ENCODE results near the gene PIGR.

The PIGR gene

GRCh38 chr1:206916000-206916709 lies 30.1 kb downstream of the PIGR start:
- H3K27me3 ChIP-seq (ENCODE audit: insufficient read depth, low read length, poor library complexity): no peaks in the 10 kb centered on the region

GRCh38 chr1:206915030-206915735 lies 31.1 kb downstream of the PIGR start:
- Histone ChIP-seq H3K4me2 (ENCODE audit: insufficient read depth, low read length) (no peak overlapping the region), H3K79me2 (ENCODE audit: insufficient read depth, low read length) (peaks cover 26% of the 10 kb centered on the region), H3K4me1 (ENCODE audit: insufficient read depth, low read length) (peaks cover 34% of the 10 kb centered on the region), H3K27me3 (ENCODE audit: insufficient read depth, low read length, poor library complexity) (no peaks in the 10 kb centered on the region), H3K9ac (ENCODE audit: low read depth, low read length) (no peak overlapping the region), H3K36me3 (ENCODE audit: insufficient read depth, low read length) (peaks cover 34% of the 10 kb centered on the region), H3K4me3 (ENCODE audit: low read depth in 1 of 2, low read length in 2 of 2) (no peak overlapping the region), H4K20me1 (ENCODE audit: insufficient read depth, low read length) (no peaks in the 10 kb centered on the region), H2AFZ (ENCODE audit: low read depth, low read length) (no peak overlapping the region), H3K27ac (ENCODE audit: low read length) (no peak overlapping the region), H3K9me3 (ENCODE audit: insufficient read depth, low read length, severe bottlenecking) (no peaks in the 10 kb centered on the region)
- ATAC-seq (ENCODE audit: insufficient read depth, low read depth) (no peak), DNase-seq (no peak)
- TF ChIP-seq CTCF (IDR thresholded peaks at IDR 0.05; ENCODE audit: borderline replicate concordance, extremely low read depth, low read length, poor library complexity, severe bottlenecking) (no peak), EZH2 (IDR thresholded peaks at IDR 0.05; ENCODE audit: borderline replicate concordance, low read depth, low read length, severe bottlenecking) (no peak)

More at GRCh38 chr1:206916000-206916709, 30.1 kb downstream of the PIGR start:
- no peak overlapping the region for H2AFZ ChIP-seq (ENCODE audit: low read depth, low read length)
- peaks cover 44% of the 10 kb centered on the region for H3K4me1 ChIP-seq (ENCODE audit: insufficient read depth, low read length)
- H3K9me3 ChIP-seq (ENCODE audit: insufficient read depth, low read length, severe bottlenecking): no peaks in the 10 kb centered on the region
- DNase-seq (no peak), ATAC-seq (ENCODE audit: insufficient read depth, low read depth) (no peak)
- no peak overlapping the region; the same call in 1 of the 2 replicates for H3K4me2 ChIP-seq (ENCODE audit: insufficient read depth, low read length)
- H3K36me3 ChIP-seq (ENCODE audit: insufficient read depth, low read length): peaks cover 28% of the 10 kb centered on the region
- peak overlapping the region; percentile 42 for H3K27ac ChIP-seq (ENCODE audit: low read length)
- H3K4me3 ChIP-seq (ENCODE audit: low read depth in 1 of 2, low read length in 2 of 2): no peak overlapping the region
- peaks cover 36% of the 10 kb centered on the region for H3K79me2 ChIP-seq (ENCODE audit: insufficient read depth, low read length)
- TF ChIP-seq EZH2 (IDR thresholded peaks at IDR 0.05; ENCODE audit: borderline replicate concordance, low read depth, low read length, severe bottlenecking) (no peak), CTCF (IDR thresholded peaks at IDR 0.05; ENCODE audit: borderline replicate concordance, extremely low read depth, low read length, poor library complexity, severe bottlenecking) (no peak)
- H4K20me1 ChIP-seq (ENCODE audit: insufficient read depth, low read length): no peaks in the 10 kb centered on the region
- H3K9ac ChIP-seq (ENCODE audit: low read depth, low read length): no peak overlapping the region

GRCh38 chr1:206913766-206914537 lies 32.3 kb downstream of the PIGR start:
- Histone ChIP-seq H3K27me3 (ENCODE audit: insufficient read depth, low read length, poor library complexity) (no peaks in the 10 kb centered on the region), H3K4me2 (ENCODE audit: insufficient read depth, low read length) (no peak overlapping the region), H3K36me3 (ENCODE audit: insufficient read depth, low read length) (peaks cover 37% of the 10 kb centered on the region), H4K20me1 (ENCODE audit: insufficient read depth, low read length) (no peaks in the 10 kb centered on the region), H3K27ac (ENCODE audit: low read length) (peak overlapping the region; percentile 24), H3K9ac (ENCODE audit: low read depth, low read length) (no peak overlapping the region), H2AFZ (ENCODE audit: low read depth, low read length) (no peak overlapping the region), H3K4me1 (ENCODE audit: insufficient read depth, low read length) (peaks cover 22% of the 10 kb centered on the region), H3K4me3 (ENCODE audit: low read depth in 1 of 2, low read length in 2 of 2) (no peak overlapping the region), H3K9me3 (ENCODE audit: insufficient read depth, low read length, severe bottlenecking) (no peaks in the 10 kb centered on the region), H3K79me2 (ENCODE audit: insufficient read depth, low read length) (peaks cover 18% of the 10 kb centered on the region; the same call in 1 of the 2 replicates)
- TF ChIP-seq CTCF (IDR thresholded peaks at IDR 0.05; ENCODE audit: borderline replicate concordance, extremely low read depth, low read length, poor library complexity, severe bottlenecking) (no peak), EZH2 (IDR thresholded peaks at IDR 0.05; ENCODE audit: borderline replicate concordance, low read depth, low read length, severe bottlenecking) (no peak)
- no peak for DNase-seq
- ATAC-seq (ENCODE audit: insufficient read depth, low read depth): no peak

Measured in DND-41 (cell line).